HFF-Myc (cell line): ENCODE data around the gene CPB2.

Source experiments
- DNase-seq: peaks from one replicate; pipeline ENCODE4 v3.0.0-alpha.2; 2011; ENCODE audit warnings: low read depth; ENCODE audit errors: extremely low read depth
- H3K4me3 ChIP-seq: replicated peaks from 2 replicates; pipeline ENCODE4 v1.5.1; 2011; ENCODE audit warnings: low read depth, mild to moderate bottlenecking, control low read depth, low read length
- CTCF ChIP-seq: IDR thresholded peaks from 2 replicates; pipeline ENCODE4 v1.5.1; 2012; ENCODE audit warnings: mild to moderate bottlenecking, low read depth, low read length, control low read depth; ENCODE audit errors: missing control alignments

CPB2 gene

GRCh38 chr13:46101484-46102254 lies 3.2 kb downstream of the CPB2 start:
- H3K4me3 ChIP-seq, result no peak overlapping the region
- DNase-seq, result no peak
- TF ChIP-seq CTCF, result no peak

GRCh38 chr13:46101002-46101401 lies 3.8 kb downstream of the CPB2 start:
- DNase-seq, result no peak
- no peak overlapping the region for H3K4me3 ChIP-seq
- no peak for TF ChIP-seq CTCF

- TF ChIP-seq CTCF, result no peak
- no peak for DNase-seq
- no peak overlapping the region for H3K4me3 ChIP-seq
Measured at GRCh38 chr13:46100191-46100815, 4.5 kb downstream of the CPB2 start.

GRCh38 chr13:46097663-46098062 lies 7.2 kb downstream of the CPB2 start:
- H3K4me3 ChIP-seq, result no peak overlapping the region
- TF ChIP-seq CTCF, result no peak
- DNase-seq, result no peak

- no peak for DNase-seq
- H3K4me3 ChIP-seq, result no peak overlapping the region
- TF ChIP-seq CTCF, result no peak
Measured at GRCh38 chr13:46097015-46097414, 7.8 kb downstream of the CPB2 start.

GRCh38 chr13:46094478-46094877 lies 10.4 kb downstream of the CPB2 start:
- DNase-seq, result no peak
- no peak overlapping the region for H3K4me3 ChIP-seq
- no peak for TF ChIP-seq CTCF
